ENCODE data around the gene BANF1. TPM values are rescaled to one million over a fixed set of nuclear protein-coding genes. Genes with fewer than 3 reads are reported as not detected.

The BANF1 gene
- total and polyA plus RNA-seq, 10 of the 15 experiments (the other 5 are each of a cell fraction or from before 2014, with no cell fraction given): 99.0 to 574 (median 297) TPM

DNA sequence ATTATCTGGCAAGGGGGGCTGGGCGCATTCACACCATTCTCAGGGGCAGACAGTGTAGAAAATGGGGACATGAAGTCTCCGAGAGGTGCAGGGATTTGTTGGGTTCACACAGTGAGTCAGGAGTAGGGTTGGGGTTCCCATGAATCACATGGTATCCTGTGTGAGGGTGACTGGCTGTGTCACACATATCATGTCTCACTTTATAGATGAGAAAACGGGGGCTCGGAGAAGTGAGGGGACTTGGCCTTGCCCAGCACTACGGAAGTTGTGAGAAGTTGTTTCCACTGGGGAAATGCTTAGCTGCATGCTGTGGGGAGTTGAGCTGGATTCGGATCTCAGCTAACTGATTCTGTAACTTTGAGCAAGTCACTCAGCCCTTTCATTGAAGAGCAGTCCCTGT, 42.5 kb downstream of the BANF1 start (continued):
- no peak for TF ChIP-seq SPI1 (IDR thresholded peaks at IDR 0.05; ENCODE audit: borderline replicate concordance, insufficient read depth, low read depth, low read length)
- TF ChIP-seq ZBED1 (IDR thresholded peaks at IDR 0.05; ENCODE audit: borderline replicate concordance): no peak

DNA sequence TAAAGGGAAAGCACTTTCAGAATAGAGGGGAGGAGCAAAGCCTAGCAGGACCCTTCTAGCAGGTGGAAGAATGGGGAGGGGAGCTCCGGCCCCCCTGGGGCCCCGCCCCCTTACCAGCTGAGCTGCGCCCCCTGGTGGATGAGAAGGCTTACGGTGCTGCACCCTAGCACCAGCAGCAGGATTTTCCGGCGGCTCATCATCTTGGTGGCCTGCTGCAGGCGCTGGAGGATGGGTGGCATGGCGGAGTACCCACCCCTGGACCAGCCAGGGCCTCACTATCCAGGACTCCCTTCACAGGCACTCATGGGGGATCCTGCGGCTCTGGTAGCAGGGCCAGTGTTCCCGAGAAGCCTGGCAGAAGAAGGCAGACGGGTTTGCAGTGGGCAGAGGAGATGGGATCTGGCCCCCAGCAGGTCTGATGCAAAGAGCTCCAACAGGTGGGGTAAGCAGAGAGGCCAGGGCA, 42.9 kb downstream of the BANF1 start:
- intact Hi-C loops (cut with micrococcal nuclease; ENCODE audit: unreplicated experiment): no loop called here
- ChIA-PET RAD21 (ENCODE audit: unreplicated experiment) (interaction anchor here (0.6 to 1.6 kb wide), 16 partner anchors 8 to 1685 kb away, joined by 3 to 7 read pairs (median 4); partner anchors contain the start of genes BANF1, CCDC85B, KAT5 and MUS81), CTCF (interaction anchor here (0.7 to 5.0 kb wide), 49 partner anchors 9 to 333 kb away, joined by 3 to 71 read pairs (median 5); partner anchors contain the start of genes BANF1, CATSPER1, CCDC85B and EIF1AD), SMC1A (ENCODE audit: uncharacterized antibody, unreplicated experiment) (interaction anchor here (1.0 to 2.8 kb wide), 13 partner anchors 9 to 91 kb away, joined by 3 to 16 read pairs (median 6); partner anchors contain the start of gene CATSPER1), POLR2A (interaction anchor here (1.0 to 1.8 kb wide), 5 partner anchors 9 to 90 kb away, joined by 3 to 6 read pairs (median 4); no protein-coding TSS in a partner anchor)
- in situ Hi-C loops (cut with MboI): no loop called here
- H2AFZ ChIP-seq (ENCODE audit: control insufficient read depth, low read depth, low read length): peak overlapping the region; percentile 57
- ATAC-seq (peak; percentile 98), DNase-seq (ENCODE audit: low read depth, low spot score) (no peak), FAIRE-seq (peak; percentile 95)
- no peaks in the 10 kb centered on the region for H3K9me3 ChIP-seq (replicated peaks; ENCODE audit: control insufficient read depth, insufficient read depth, low read length)
- no peaks in the 10 kb centered on the region for H3K27me3 ChIP-seq (replicated peaks in 1 of 2; ENCODE audit: control insufficient read depth in 2 of 2, insufficient read depth in 2 of 2, low read length in 1 of 2)
- peaks cover 2% of the 10 kb centered on the region; the same call in 1 of the 2 replicates for H3K4me1 ChIP-seq (ENCODE audit: control insufficient read depth, insufficient read depth, low read length)
- H4K20me1 ChIP-seq (ENCODE audit: control insufficient read depth, insufficient read depth): no peaks in the 10 kb centered on the region
- H3K79me2 ChIP-seq (ENCODE audit: control insufficient read depth, insufficient read depth, low read length): no peaks in the 10 kb centered on the region
- BruUV-seq (replicated peaks): no TSS peak
- peak overlapping the region; percentile 47; the same call in 1 of the 2 replicates for H3K4me2 ChIP-seq (ENCODE audit: control insufficient read depth, insufficient read depth)
- H3K36me3 ChIP-seq (ENCODE audit: control insufficient read depth in 2 of 2, insufficient read depth in 2 of 2, low read length in 1 of 2): no peaks in the 10 kb centered on the region
- no peak overlapping the region for H3K9ac ChIP-seq (ENCODE audit: control insufficient read depth, insufficient read depth, low read length)
- no peak overlapping the region for H3K27ac ChIP-seq (ENCODE audit: control insufficient read depth, insufficient read depth)
- 11% methylated on average over 11 of the region's 11 CpGs for WGBS (ENCODE audit: insufficient coverage, insufficient replicate concordance, low lambda C conversion rate, missing lambda C conversion rate)
- H3K4me3 ChIP-seq: no peak overlapping the region
- TF ChIP-seq BHLHE40 (IDR thresholded peaks at IDR 0.05; ENCODE audit: borderline replicate concordance in 1 of 2, low read depth in 2 of 2, low read length in 1 of 2) (no peak), ZNF384 (IDR thresholded peaks at IDR 0.05; ENCODE audit: borderline replicate concordance, low read depth, low read length) (no peak), NFYB (IDR thresholded peaks at IDR 0.05; ENCODE audit: insufficient read depth, low read depth, low read length) (no peak), TCF3 (IDR thresholded peaks at IDR 0.05; ENCODE audit: borderline replicate concordance, insufficient read depth, low read depth, low read length) (0 out of 2 replicates have a peak, but pooled peaks have one; percentile 16), SUPT20H (IDR thresholded peaks at IDR 0.05; ENCODE audit: borderline replicate concordance, control insufficient read depth, low read depth, low read length) (no peak)
- TF ChIP-seq, protein P1, sequence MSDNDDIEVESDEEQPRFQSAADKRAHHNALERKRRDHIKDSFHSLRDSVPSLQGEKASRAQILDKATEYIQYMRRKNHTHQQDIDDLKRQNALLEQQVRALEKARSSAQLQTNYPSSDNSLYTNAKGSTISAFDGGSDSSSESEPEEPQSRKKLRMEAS (IDR thresholded peaks at IDR 0.05; ENCODE audit: low read depth, low read length): no peak
- TF ChIP-seq, protein P2, sequence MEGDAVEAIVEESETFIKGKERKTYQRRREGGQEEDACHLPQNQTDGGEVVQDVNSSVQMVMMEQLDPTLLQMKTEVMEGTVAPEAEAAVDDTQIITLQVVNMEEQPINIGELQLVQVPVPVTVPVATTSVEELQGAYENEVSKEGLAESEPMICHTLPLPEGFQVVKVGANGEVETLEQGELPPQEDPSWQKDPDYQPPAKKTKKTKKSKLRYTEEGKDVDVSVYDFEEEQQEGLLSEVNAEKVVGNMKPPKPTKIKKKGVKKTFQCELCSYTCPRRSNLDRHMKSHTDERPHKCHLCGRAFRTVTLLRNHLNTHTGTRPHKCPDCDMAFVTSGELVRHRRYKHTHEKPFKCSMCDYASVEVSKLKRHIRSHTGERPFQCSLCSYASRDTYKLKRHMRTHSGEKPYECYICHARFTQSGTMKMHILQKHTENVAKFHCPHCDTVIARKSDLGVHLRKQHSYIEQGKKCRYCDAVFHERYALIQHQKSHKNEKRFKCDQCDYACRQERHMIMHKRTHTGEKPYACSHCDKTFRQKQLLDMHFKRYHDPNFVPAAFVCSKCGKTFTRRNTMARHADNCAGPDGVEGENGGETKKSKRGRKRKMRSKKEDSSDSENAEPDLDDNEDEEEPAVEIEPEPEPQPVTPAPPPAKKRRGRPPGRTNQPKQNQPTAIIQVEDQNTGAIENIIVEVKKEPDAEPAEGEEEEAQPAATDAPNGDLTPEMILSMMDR (IDR thresholded peaks at IDR 0.05 in 2 of 3, conservative IDR thresholded peaks at IDR 0.05 in 1 of 3; ENCODE audit: control insufficient read depth in 2 of 3, extremely low read depth in 1 of 3, insufficient read depth in 1 of 3, low read depth in 3 of 3, low read length in 3 of 3): peak; percentile 86 to 94 (median 89)
- TF ChIP-seq, protein P3, sequence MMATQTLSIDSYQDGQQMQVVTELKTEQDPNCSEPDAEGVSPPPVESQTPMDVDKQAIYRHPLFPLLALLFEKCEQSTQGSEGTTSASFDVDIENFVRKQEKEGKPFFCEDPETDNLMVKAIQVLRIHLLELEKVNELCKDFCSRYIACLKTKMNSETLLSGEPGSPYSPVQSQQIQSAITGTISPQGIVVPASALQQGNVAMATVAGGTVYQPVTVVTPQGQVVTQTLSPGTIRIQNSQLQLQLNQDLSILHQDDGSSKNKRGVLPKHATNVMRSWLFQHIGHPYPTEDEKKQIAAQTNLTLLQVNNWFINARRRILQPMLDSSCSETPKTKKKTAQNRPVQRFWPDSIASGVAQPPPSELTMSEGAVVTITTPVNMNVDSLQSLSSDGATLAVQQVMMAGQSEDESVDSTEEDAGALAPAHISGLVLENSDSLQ (IDR thresholded peaks at IDR 0.05): no peak
- TF ChIP-seq, protein P4, sequence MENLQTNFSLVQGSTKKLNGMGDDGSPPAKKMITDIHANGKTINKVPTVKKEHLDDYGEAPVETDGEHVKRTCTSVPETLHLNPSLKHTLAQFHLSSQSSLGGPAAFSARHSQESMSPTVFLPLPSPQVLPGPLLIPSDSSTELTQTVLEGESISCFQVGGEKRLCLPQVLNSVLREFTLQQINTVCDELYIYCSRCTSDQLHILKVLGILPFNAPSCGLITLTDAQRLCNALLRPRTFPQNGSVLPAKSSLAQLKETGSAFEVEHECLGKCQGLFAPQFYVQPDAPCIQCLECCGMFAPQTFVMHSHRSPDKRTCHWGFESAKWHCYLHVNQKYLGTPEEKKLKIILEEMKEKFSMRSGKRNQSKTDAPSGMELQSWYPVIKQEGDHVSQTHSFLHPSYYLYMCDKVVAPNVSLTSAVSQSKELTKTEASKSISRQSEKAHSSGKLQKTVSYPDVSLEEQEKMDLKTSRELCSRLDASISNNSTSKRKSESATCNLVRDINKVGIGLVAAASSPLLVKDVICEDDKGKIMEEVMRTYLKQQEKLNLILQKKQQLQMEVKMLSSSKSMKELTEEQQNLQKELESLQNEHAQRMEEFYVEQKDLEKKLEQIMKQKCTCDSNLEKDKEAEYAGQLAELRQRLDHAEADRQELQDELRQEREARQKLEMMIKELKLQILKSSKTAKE (IDR thresholded peaks at IDR 0.05; ENCODE audit: low read depth, poor library complexity, severe bottlenecking): no peak
